Activated CD8-positive, alpha-beta memory T cell treated with anti-CD3 and anti-CD28 coated beads, Interleukin-2, amount 50 U/mL, for 1 hour (primary cell): ENCODE results near the gene SAMD11.

Experiments used
- DNase-seq: peaks from one replicate; pipeline ENCODE4 v3.0.0-alpha.2; 2020; ENCODE audit errors: extremely low read depth

SAMD11 gene

GRCh38 chr1:905071-905749, 18.5 kb upstream of the SAMD11 start:
- DNase-seq, result no peak

GRCh38 chr1:905811-906599, 17.7 kb upstream of the SAMD11 start:
- no peak for DNase-seq

DNA sequence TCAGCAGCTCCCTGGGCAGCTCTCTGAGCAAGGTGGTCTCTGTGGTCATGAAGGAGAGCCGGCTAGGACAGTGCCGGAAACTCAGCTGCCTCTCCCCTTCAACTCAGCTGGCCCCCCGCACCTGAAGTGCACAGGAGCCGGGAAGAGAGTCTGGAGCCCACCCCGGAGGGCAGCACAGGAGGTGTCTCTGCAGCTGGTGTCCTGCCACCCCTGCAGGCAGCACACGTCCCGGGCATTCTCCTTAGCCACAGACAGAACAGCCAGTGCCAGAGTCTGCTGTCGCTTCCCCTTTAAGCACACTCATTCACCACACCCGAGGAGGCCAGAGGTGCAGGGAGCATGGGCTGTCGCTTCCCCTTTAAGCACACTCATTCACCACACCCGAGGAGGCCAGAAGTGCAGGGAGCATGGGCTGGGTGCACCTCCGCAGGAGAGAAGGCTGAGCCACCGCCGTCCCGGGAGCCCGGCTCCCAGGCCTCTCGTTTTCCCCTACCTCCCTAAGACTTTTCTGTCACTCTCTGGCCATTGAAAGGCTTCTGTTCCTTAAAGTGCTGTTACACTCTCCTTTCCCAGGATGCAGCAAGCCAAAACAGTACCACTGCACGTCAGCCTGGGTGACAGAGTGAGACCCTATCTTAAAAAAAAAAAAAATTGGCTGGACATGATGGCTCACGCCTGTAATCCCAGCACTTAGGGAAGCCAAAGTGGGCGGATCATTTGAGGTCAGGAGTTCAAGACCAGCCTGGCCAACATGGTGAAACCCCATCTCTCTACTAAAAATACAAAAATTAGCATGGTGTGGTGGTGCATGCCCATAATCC, 16.9 kb upstream of the SAMD11 start:
- DNase-seq, result no peak

GRCh38 chr1:907611-908451, 15.9 kb upstream of the SAMD11 start:
- no peak for DNase-seq

DNA sequence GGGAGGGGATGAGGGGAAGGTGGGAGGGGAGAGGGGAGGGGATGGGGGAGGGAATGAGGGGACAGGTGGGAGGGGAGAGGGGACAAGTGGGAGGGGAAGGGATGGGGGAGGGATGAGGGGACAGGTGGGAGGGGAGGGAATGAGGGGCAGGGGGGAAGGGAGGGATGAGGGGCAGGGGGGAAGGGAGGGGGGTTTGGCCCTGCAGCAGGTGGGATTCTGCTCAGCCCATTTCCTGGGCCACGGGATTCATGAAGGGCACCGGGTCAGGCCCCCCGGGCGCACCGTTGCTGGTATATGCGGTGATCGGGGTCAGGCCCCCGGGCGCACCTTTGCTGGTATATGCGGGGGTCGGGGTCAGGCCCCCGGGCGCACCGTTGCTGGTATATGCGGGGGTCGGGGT, 15.1 kb upstream of the SAMD11 start:
- DNase-seq, result no peak

GRCh38 chr1:909861-910310, 13.8 kb upstream of the SAMD11 start:
- no peak for DNase-seq

DNA sequence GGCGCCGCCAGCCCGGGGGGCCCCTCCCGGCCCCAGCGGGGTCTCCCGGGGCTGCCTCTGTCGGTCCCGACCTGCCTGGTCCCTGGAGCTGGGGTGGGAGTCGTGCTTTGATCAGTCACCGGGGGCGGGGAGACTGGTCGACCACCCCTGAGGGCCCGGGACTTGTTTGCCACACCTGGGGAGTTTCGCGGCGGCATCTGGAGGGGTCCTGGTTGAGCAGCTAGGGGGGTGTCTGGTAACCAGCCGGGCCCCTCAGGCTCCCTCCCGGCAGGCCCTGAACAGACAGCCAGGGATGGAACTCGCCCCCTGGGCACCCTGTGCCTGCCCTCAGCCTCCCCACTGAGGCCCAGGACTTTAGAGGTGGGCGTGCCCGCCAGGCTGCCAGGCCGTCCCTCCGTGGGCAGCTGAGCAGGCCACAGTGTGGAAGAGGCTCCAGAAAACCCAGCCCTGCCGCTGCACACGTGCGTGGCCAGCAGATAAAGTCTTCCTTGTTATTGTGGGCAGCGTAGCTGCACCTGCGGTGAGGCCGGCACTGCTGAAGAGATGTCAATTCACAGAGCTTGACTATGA, 13.3 kb upstream of the SAMD11 start:
- no peak for DNase-seq

DNA sequence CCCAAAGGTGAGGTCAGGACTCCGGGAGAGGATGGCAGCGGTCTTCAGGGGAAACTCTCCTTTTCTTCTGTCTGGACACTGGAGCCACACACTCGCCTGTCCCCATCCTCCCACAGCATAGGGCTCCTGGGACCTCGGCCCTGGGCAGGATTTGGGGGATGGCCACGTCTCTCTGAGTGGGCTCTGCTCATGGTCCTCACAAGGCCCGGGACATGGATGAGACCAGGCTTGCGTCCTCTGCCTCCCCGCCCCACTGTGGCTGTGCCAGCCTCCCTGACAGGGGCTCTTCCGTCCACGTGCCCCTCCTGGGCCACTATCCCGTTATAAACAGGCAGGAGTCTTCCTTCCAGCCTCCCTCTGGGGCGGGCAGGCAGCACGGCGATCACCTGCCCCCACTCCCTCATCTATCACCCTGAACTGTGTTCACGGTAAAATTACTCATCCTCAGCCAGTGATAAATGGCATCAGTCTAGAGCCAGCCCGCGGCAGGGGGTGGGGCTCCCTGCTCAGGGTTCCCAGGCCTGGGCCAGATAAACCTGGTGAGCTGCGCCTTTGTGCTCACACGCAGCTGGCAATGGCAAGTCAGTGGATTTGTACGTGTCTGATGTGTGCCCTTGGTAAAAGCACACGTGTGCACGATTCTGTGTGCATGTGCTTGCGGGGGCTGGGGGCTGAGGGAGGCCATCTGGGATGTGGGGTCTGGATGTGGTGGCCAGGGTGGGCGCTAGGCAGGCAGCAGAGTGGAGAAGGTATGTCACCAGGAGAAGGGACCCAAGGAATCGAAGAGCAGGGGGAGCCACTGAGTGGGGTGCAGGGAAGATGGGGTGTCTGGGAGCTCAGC, 12.6 kb upstream of the SAMD11 start:
- no peak for DNase-seq

- no peak for DNase-seq
These were observed 11.6 kb upstream of the SAMD11 start for GRCh38 chr1:911875-912739.

DNA sequence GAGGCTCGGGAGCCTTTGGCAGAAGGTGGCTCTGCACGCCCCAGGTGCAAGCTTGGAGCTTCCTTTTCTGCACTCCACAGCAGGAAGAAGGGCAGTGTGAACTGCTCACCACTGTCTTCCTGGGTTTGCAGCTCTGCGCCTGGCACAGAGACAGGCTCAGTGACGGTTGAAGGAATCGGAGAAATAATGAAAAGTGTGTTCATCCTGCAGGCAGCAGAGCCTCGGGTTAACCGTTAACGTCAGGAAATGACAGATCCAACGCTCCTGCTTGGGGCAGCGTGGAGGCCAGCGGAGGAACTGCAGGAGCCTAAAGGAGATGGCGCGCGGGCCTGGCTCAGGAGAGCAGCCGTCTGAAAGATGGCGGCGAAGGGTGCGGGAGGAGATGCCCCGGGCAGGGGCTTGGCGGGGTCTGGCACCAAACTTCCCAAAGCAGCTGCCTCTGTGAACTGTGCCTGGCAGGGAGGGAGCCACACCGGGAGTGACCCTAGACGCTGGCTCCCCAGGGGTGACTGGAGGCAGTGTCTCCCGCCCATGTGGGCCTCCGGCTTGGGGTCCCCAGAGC, 10.9 kb upstream of the SAMD11 start:
- no peak for DNase-seq

DNA sequence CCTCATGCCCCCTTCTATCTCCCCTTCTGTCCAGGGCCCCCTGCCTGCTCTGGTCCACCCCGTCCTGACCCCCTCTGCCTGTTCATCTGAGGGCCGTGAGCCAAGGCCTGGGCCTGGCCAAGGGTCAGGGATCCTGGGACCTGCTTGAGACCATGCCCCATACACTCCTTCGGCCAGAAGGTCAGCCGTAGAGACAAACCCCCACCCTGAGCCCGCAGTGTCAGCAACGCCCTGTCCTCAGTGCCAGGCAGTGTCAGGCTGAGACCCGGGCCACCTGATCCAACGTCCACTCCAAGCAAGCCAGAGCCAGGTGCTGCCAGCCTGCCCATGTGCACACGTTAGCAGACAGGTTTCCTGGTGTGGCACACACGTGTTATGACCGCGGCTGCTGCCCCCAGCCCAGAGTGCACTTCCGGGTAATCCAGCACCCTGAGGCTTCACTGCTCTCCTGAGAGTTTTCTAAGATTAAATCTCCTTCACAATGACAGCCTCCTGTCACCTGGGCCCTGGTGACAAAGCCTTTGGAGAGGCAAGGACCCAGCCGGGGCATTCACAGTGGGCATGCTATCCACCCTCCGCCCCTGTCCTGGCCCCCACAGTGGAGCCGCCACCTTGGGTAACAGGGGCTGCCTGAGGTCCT, 10.1 kb upstream of the SAMD11 start:
- no peak for DNase-seq

- DNase-seq, result no peak
These were observed 9.4 kb upstream of the SAMD11 start for GRCh38 chr1:914131-914890.

GRCh38 chr1:914891-915280, 8.8 kb upstream of the SAMD11 start:
- no peak for DNase-seq

DNA sequence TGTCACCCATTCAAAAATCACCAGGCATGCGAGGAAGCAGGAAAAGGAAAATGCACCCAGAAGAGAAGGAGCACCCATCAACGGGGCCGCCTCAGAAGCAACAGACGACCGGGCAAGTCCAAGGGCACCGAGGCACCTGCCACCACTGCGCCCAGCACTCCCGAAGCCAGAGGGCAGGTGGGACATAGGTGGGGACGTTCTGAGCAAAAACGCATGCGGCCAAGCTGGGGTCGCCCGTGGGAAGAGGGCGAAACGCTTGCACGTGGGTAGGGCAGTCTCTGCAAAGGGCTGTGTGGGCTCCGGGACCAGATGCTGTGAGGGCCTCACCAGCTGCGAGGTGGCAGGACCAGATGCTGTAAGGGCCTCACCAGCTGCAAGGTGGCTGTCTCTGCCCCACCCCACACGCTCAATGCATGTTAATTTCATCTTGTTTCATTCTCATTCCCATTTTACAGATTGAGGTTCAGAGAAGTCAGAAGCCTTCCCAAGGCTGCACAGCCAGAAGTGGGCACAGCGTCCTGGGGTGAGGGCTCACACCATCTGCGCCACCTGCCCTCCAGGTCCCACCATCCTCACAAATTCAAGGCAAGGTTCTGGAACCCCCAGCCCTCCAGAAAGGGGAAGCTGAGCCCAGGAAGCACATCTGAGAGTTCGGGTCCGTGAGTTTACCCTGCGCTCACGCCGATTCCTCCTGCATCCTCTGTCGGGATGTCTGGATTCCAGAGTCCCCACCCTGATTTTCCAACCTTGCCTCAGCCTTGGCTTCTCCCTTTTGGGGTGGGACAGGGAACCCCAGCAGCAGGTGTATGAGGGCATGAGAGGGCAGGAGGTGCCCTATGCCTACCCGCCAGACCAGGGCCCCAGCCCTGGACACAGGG, 8.2 kb upstream of the SAMD11 start:
- no peak for DNase-seq

GRCh38 chr1:916173-917075, 7.3 kb upstream of the SAMD11 start:
- no peak for DNase-seq

- DNase-seq, result no peak
These were observed 6.7 kb upstream of the SAMD11 start for GRCh38 chr1:917076-917459.
